ENCODE data around the gene S100A5. TPM values are rescaled to one million over a fixed set of nuclear protein-coding genes. Genes with fewer than 3 reads are reported as not detected.

S100A5 gene
- total RNA-seq, 4 donors from 2014 or later = not detected

DNA sequence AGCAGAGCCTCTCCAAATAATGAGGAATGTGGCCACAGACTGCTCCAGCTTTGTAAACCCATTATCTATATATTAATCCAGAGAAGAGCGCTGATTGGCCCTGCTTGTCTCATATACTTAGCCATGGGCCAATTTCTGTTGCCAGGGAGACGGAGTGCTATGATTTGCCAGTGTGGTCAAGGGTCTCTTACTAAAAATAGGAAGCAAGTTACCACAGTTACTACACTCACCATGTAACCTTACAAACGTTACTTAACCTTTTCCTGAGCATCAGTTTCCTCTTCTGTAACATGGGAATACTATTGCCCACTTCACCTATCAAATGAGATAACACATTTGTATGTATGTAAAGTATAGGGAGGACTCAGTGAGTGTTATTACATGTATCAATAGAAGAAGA, 32.6 kb upstream of the S100A5 start:
- peak overlapping the region in 2 of 4 donors; percentile 26 to 48 for H3K27ac ChIP-seq
- H3K27me3 ChIP-seq = no peaks in the 10 kb centered on the region
- TF ChIP-seq POLR2A (IDR thresholded peaks at IDR 0.05) = no peak
- TF ChIP-seq, protein P1, sequence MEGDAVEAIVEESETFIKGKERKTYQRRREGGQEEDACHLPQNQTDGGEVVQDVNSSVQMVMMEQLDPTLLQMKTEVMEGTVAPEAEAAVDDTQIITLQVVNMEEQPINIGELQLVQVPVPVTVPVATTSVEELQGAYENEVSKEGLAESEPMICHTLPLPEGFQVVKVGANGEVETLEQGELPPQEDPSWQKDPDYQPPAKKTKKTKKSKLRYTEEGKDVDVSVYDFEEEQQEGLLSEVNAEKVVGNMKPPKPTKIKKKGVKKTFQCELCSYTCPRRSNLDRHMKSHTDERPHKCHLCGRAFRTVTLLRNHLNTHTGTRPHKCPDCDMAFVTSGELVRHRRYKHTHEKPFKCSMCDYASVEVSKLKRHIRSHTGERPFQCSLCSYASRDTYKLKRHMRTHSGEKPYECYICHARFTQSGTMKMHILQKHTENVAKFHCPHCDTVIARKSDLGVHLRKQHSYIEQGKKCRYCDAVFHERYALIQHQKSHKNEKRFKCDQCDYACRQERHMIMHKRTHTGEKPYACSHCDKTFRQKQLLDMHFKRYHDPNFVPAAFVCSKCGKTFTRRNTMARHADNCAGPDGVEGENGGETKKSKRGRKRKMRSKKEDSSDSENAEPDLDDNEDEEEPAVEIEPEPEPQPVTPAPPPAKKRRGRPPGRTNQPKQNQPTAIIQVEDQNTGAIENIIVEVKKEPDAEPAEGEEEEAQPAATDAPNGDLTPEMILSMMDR (IDR thresholded peaks at IDR 0.05) = no peak
- H3K4me3 ChIP-seq = no peak overlapping the region
- peaks cover 0 to 21% (median 0%) of the 10 kb centered on the region in 4 donors for H3K4me1 ChIP-seq
- DNase-seq = no peak
- no peaks in the 10 kb centered on the region for H3K9me3 ChIP-seq
- no peaks in the 10 kb centered on the region for H3K36me3 ChIP-seq

DNA sequence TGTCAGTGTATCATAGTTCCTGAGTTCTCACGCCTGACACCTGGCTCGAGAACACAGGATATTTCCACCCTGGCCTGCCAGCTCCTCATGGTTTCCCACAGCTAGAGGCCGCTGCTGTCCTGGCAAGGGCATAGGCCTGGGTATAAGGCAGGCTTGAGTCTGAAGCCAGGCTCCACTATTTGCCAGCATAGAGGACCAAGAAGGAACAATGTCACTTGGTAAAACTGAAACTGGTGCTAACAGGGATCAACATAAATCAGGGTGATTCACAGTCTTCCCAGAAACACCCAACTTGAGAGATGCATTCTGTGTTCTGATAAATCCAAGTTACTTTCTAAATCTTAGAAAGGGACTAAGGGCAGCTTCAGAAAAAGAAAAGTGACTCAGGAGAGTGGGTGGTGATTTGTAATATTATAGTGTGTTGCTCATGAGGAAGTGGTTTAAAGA, 31.9 kb upstream of the S100A5 start:
- TF ChIP-seq, protein P1 (IDR thresholded peaks at IDR 0.05) = peak in 5 of 6 experiments; percentile 51 to 97 (median 92)
- peak in 1 of 2 donors; percentile 21 for TF ChIP-seq POLR2A (IDR thresholded peaks at IDR 0.05)
- H3K27me3 ChIP-seq = no peaks in the 10 kb centered on the region
- H3K4me3 ChIP-seq = no peak overlapping the region
- peak; percentile 79 to 94 (median 86) for DNase-seq
- H3K4me1 ChIP-seq = peaks cover 0 to 27% (median 0%) of the 10 kb centered on the region in 4 donors
- no peaks in the 10 kb centered on the region for H3K36me3 ChIP-seq
- peak overlapping the region in 3 of 4 donors; percentile 26 to 48 (median 27) for H3K27ac ChIP-seq
- H3K9me3 ChIP-seq = no peaks in the 10 kb centered on the region

DNA sequence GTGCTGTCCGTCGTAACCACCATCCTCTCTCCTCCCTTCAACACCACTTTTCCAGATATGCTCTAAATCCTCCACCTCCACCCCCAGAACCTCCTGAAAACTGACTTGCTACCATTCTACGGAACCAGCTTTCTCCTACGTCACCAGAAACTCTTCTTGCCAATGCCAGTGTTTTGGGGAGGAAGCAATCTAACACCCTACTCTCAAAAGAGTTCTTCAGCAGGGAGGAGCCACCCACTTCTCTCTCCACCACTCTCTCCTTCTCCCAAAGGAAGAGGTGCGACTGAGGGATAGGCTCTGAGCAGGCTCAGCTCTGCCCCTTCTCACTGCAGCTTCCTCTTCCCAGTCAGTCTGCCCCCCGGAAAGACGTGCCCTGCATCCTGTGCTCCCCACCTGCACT, 31.0 kb upstream of the S100A5 start:
- no peak overlapping the region for H3K27ac ChIP-seq
- no peak overlapping the region for H3K4me3 ChIP-seq
- TF ChIP-seq, protein P1 (IDR thresholded peaks at IDR 0.05) = no peak
- no peak for TF ChIP-seq POLR2A (IDR thresholded peaks at IDR 0.05)
- H3K4me1 ChIP-seq = peaks cover 1 to 31% (median 5%) of the 10 kb centered on the region in 4 donors
- no peaks in the 10 kb centered on the region for H3K27me3 ChIP-seq
- no peak for DNase-seq
- no peaks in the 10 kb centered on the region for H3K9me3 ChIP-seq
- no peaks in the 10 kb centered on the region for H3K36me3 ChIP-seq

DNA sequence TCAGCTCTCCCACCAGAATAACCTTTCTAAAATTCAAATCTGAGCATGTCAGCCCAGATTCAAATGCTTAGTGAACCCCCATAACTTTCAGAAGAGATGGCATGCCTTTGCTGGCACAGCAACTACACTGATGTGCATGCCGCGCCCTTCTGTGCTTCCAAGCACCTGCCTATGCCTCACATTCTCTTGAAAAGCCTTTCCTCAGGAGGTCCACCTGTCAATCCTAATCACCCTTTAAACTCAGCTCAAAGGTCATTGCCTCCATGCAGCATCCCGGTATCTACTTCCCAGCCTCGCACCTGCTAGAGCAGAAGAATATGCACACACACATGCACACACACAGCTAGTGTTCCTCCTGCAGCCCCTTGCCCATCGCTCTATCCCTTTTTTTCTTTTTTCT, 30.1 kb upstream of the S100A5 start:
- Histone ChIP-seq H3K4me1 (peaks cover 8 to 40% (median 13%) of the 10 kb centered on the region in 4 donors), H3K27ac (peak overlapping the region in 1 of 4 donors; percentile 7), H3K27me3 (no peaks in the 10 kb centered on the region), H3K9me3 (no peaks in the 10 kb centered on the region), H3K4me3 (no peak overlapping the region), H3K36me3 (no peaks in the 10 kb centered on the region)
- DNase-seq = peak in 2 of 3 donors; percentile 53 to 67
- TF ChIP-seq POLR2A (IDR thresholded peaks at IDR 0.05) = no peak
- TF ChIP-seq, protein P1 (IDR thresholded peaks at IDR 0.05) = no peak

DNA sequence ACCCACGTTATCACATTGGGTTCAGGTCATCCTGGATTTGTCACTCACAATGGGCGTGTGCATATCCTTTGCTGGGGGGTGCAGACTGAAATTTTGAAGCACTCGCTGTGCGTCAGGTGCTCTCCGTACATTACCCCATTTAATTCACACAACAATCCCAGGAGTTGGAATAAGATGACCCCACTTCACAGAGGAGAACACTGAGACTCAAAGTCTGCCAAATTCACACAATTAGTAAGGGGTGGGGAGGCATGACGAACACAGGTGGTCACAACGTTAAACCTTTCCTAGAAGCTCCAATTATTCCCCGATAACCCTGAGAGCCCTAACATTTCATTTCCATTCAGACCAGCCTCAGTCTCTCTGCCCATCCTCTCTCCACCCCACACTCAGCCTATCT, 28.7 kb upstream of the S100A5 start:
- TF ChIP-seq, protein P1 (IDR thresholded peaks at IDR 0.05) = no peak
- no peak for TF ChIP-seq POLR2A (IDR thresholded peaks at IDR 0.05)
- Histone ChIP-seq H3K27me3 (no peaks in the 10 kb centered on the region), H3K4me1 (peaks cover 12 to 47% (median 19%) of the 10 kb centered on the region in 4 donors), H3K9me3 (no peaks in the 10 kb centered on the region), H3K27ac (no peak overlapping the region), H3K36me3 (no peaks in the 10 kb centered on the region), H3K4me3 (no peak overlapping the region)
- DNase-seq = no peak
